Endothelial cell (in vitro differentiated cells): Measurements from ENCODE around the gene FOXN1. TPM values are rescaled to one million over a fixed set of nuclear protein-coding genes. Genes with fewer than 3 reads are reported as not detected.

ENCODE experiments used
- DNase-seq: peaks from one replicate; pipeline ENCODE4 v3.0.0; 2021; ENCODE audit warnings: low spot score
- H3K27ac Mint-ChIP-seq: one replicate; pipeline ENCODE4 v1.8.0; 2021; ENCODE audit warnings: mixed read lengths, inconsistent platforms; ENCODE audit not compliant: unreplicated experiment
- H3K27me3 Mint-ChIP-seq: one replicate; pipeline ENCODE4 v1.8.0; 2021; ENCODE audit warnings: mild to moderate bottlenecking, moderate library complexity, mixed read lengths, inconsistent platforms; ENCODE audit not compliant: unreplicated experiment
- H3K36me3 Mint-ChIP-seq: one replicate; pipeline ENCODE4 v1.8.0; 2021; ENCODE audit warnings: mild to moderate bottlenecking, low read depth, mixed read lengths, inconsistent platforms; ENCODE audit not compliant: unreplicated experiment
- H3K4me1 Mint-ChIP-seq: one replicate; pipeline ENCODE4 v1.8.0; 2021; ENCODE audit warnings: mild to moderate bottlenecking, mixed read lengths, inconsistent platforms; ENCODE audit not compliant: unreplicated experiment
- H3K4me3 Mint-ChIP-seq: one replicate; pipeline ENCODE4 v1.8.0; 2021; ENCODE audit warnings: mild to moderate bottlenecking, mixed read lengths, inconsistent platforms; ENCODE audit not compliant: unreplicated experiment
- H3K9me3 Mint-ChIP-seq: one replicate; pipeline ENCODE4 v1.8.0; 2021; ENCODE audit warnings: mixed read lengths, inconsistent platforms; ENCODE audit not compliant: unreplicated experiment
- total RNA-seq: library from RNA; stranded (reverse); fragmentation: NEBNext Ultra II Directional; extraction: Animal tissue kit (Norgen Biotek cat#: 25700); gene quantifications from one replicate; pipeline ENCODE4 v1.2.1, GENCODE V29; 2021; ENCODE audit not compliant: unreplicated experiment
- TF ChIP-seq, protein P1 (sequence below): fragments of 200-600 bp; sonication (generic); IDR thresholded peaks from one replicate; pipeline ENCODE4 v1.5.0; 2021; ENCODE audit warnings: antibody characterized with exemption; ENCODE audit not compliant: unreplicated experiment

The FOXN1 gene
- total RNA-seq, 1 donor from 2014 or later: not detected

DNA sequence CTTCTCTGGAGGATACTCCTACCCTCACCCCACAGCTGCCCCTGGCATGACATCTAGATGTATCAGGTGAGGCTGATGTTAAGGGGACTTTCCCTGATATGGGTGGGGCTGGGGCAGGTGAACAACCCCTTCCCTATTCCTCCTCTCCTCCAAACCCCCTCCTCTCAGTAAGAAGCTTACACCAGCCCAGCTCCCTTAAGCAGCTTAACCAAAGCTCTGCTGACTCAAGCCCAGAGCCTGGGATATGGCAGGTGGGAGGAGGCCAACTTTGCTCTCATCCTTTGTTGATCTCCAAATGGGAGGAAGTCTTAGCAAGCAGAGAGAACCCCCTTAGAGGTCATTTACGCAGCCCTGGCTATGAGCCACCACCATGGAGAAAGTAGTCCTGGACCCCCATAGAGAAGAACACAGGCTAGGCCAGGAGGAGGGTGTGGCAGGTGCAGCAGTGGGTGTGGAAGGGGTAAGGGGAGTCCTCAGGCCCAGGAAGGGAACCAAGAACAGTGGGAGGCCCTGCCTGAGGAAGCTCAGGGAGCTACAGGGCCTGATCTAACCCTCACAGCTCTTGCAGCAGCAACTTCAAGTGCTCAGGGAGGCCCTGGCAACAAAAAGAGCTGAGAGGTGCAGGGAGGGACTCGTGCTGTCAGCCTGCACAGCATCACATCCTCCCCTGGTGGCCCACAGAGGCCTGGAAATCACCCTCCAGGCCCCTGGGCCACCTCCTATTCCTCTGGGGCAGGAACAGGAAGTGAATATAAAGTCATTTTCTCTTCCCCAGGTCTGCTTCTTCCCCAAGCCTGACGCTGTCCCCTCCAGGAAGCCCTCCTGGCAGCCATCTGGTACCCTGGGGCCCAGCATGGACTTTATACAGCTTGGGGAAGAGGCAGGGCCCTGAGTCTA lies 43.3 kb downstream of the FOXN1 start:
- TF ChIP-seq, protein P1, sequence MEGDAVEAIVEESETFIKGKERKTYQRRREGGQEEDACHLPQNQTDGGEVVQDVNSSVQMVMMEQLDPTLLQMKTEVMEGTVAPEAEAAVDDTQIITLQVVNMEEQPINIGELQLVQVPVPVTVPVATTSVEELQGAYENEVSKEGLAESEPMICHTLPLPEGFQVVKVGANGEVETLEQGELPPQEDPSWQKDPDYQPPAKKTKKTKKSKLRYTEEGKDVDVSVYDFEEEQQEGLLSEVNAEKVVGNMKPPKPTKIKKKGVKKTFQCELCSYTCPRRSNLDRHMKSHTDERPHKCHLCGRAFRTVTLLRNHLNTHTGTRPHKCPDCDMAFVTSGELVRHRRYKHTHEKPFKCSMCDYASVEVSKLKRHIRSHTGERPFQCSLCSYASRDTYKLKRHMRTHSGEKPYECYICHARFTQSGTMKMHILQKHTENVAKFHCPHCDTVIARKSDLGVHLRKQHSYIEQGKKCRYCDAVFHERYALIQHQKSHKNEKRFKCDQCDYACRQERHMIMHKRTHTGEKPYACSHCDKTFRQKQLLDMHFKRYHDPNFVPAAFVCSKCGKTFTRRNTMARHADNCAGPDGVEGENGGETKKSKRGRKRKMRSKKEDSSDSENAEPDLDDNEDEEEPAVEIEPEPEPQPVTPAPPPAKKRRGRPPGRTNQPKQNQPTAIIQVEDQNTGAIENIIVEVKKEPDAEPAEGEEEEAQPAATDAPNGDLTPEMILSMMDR: no peak
- Mint-ChIP-seq H3K9me3 (no peaks in the 10 kb centered on the region), H3K4me1 (peaks cover 24% of the 10 kb centered on the region), H3K27me3 (peaks cover 6% of the 10 kb centered on the region), H3K4me3 (no peak overlapping the region), H3K27ac (no peak overlapping the region), H3K36me3 (peaks cover 19% of the 10 kb centered on the region)
- DNase-seq: no peak

DNA sequence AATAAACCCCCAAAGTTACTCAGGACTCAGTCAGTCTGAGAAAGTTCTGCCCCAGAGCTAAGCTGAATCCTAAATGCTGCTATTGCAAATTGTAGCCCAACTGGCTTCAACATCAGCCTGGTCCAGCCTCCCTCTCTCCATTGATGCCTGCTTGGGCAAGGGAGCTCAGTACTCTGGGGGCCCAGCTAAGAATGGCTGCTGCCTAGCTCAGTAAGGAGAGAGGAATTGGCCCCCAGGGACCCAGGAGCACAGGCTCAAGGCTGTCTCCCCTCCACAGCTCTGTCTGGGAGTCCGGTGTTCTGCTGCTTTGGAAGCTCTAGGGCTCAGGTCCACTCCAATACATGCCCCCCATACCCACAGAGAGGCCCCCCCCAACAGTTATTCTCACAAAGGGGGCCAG lies 44.7 kb downstream of the FOXN1 start:
- TF ChIP-seq, protein P1: no peak
- DNase-seq: no peak
- Mint-ChIP-seq H3K4me3 (no peak overlapping the region), H3K36me3 (peaks cover 23% of the 10 kb centered on the region), H3K4me1 (peaks cover 23% of the 10 kb centered on the region), H3K27ac (no peak overlapping the region), H3K9me3 (no peaks in the 10 kb centered on the region), H3K27me3 (peaks cover 6% of the 10 kb centered on the region)

- Mint-ChIP-seq H3K4me1 (peaks cover 23% of the 10 kb centered on the region), H3K27me3 (peaks cover 6% of the 10 kb centered on the region), H3K36me3 (peaks cover 31% of the 10 kb centered on the region), H3K9me3 (no peaks in the 10 kb centered on the region), H3K27ac (peak overlapping the region; percentile 64), H3K4me3 (peak overlapping the region; percentile 94)
- TF ChIP-seq, protein P1: no peak
- DNase-seq: no peak
Observed at GRCh38 chr17:28551421-28552175, 45.5 kb downstream of the FOXN1 start.

DNA sequence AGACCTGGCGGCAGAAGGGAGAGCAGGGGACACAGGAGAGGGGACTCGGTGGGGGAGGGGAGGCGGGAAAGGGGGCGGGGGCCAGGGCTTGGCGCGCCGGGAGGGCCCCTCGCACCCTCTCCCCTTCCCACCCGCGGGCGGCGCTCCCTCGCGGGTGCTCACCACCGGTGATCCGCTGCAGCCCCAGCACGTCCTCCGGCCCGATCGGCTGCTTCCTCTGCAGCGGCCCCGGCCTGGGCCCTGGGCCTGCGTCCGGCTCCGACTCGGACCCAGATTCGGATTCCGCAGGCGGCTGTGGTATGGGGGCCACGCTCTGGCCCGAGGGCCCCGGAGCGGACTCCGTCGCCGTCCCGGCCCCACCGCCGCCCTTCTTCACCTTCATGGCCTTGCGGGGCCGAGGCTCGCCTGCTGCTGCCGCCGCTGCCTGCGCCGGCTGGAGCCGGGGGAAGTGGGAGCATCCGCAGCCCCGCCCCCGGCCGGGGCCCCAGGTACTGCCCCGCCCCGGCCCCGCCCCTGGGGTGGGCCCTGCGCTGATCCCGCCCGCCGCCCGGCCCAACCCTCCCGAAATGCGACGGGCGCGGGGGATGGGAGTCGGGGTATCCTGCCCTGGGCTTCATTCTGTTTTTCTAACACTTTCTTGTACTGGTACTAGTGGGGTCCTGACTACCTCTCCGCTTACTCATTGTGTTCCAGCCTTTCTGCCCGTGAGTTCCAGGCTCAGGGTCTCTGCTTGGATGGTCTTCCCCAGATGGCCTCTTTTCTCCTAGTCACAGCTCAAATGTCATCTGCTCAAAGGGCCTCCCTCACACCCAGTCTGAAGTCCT lies 46.2 kb downstream of the FOXN1 start, which contains the start of gene UNC119:
UNC119 (minus strand) TSS at position 449 of the 824 bp plus-strand sequence; CDS start at position 382, 67 bp downstream.
- peak within 1 kb of the TSS; percentile 98 for H3K4me3 Mint-ChIP-seq

More for the DNA sequence above, 46.2 kb downstream of the FOXN1 start, which contains the start of gene UNC119:
- Mint-ChIP-seq H3K27ac (peak within 1 kb of the TSS; percentile 88), H3K36me3 (peaks cover 37% of the 10 kb centered on the region), H3K4me1 (peaks cover 23% of the 10 kb centered on the region), H3K9me3 (no peaks in the 10 kb centered on the region), H3K27me3 (peaks cover 6% of the 10 kb centered on the region)
- TF ChIP-seq, protein P1: no peak
- DNase-seq: peak; percentile 81
